Neural progenitor cell (in vitro differentiated cells): ENCODE data around the gene DBNDD1. TPM values are rescaled to one million over a fixed set of nuclear protein-coding genes. Genes with fewer than 3 reads are reported as not detected.

Experiments used
- DNase-seq: peaks from one replicate; pipeline ENCODE4 v3.0.0-alpha.2; 2016; ENCODE audit warnings: low spot score
- H2AFZ ChIP-seq: fragments of 200-600 bp; sonication (generic); replicated peaks from 2 replicates; pipeline ENCODE4 v1.6.1; 2016; ENCODE audit warnings: antibody characterized with exemption
- H3F3A ChIP-seq: fragments of 200-600 bp; sonication (generic); 2 replicates; pipeline ENCODE4 v1.6.1; 2016; ENCODE audit warnings: antibody characterized with exemption, low read depth
- H3K27ac ChIP-seq: fragments of 200-600 bp; sonication (generic); 2 replicates; pipeline ENCODE4 v1.5.1; 2016; ENCODE audit warnings: mild to moderate bottlenecking
- H3K27me3 ChIP-seq: fragments of 200-600 bp; sonication (generic); 2 replicates; pipeline ENCODE4 v1.6.1; 2016; ENCODE audit warnings: mild to moderate bottlenecking, moderate library complexity
- H3K36me3 ChIP-seq: fragments of 200-600 bp; sonication (generic); 2 replicates; pipeline ENCODE4 v1.5.1; 2016
- H3K4me1 ChIP-seq: fragments of 200-600 bp; sonication (generic); 2 replicates; pipeline ENCODE4 v1.6.1; 2016; ENCODE audit warnings: mixed run types
- H3K4me2 ChIP-seq: fragments of 200-600 bp; sonication (generic); 2 replicates; pipeline ENCODE4 v1.6.1; 2016
- H3K4me3 ChIP-seq: fragments of 200-600 bp; sonication (generic); 2 replicates; pipeline ENCODE4 v1.5.1; 2016
- H3K79me2 ChIP-seq: fragments of 200-600 bp; sonication (generic); 2 replicates; pipeline ENCODE4 v1.6.1; 2016; ENCODE audit warnings: low read depth
- H3K9ac ChIP-seq: fragments of 200-600 bp; sonication (generic); 2 replicates; pipeline ENCODE4 v1.6.1; 2016
- H3K9me3 ChIP-seq: fragments of 200-600 bp; sonication (generic); 2 replicates; pipeline ENCODE4 v1.5.1; 2016; ENCODE audit warnings: low read depth
- H4K20me1 ChIP-seq: fragments of 200-600 bp; sonication (generic); 2 replicates; pipeline ENCODE4 v1.6.1; 2016; ENCODE audit warnings: low read depth
- H3K27ac Mint-ChIP-seq: 3 replicates; pipeline ENCODE4 v1.8.0; 2021; ENCODE audit warnings: mixed read lengths
- H3K27me3 Mint-ChIP-seq: 2 replicates; pipeline ENCODE4 v1.8.0; 2022; ENCODE audit warnings: low read depth, mild to moderate bottlenecking, inconsistent platforms, moderate library complexity, mixed read lengths; ENCODE audit not compliant: insufficient read depth
- H3K36me3 Mint-ChIP-seq: 3 replicates; pipeline ENCODE4 v1.8.0; 2021; ENCODE audit warnings: mixed read lengths
- H3K4me1 Mint-ChIP-seq: 3 replicates; pipeline ENCODE4 v1.8.0; 2021; ENCODE audit warnings: mixed read lengths
- H3K4me3 Mint-ChIP-seq: 3 replicates; pipeline ENCODE4 v1.8.0; 2021; ENCODE audit warnings: mild to moderate bottlenecking, moderate library complexity, mixed read lengths
- H3K9me3 Mint-ChIP-seq: 3 replicates; pipeline ENCODE4 v1.8.0; 2020; ENCODE audit warnings: mixed read lengths
- EZH2 ChIP-seq: fragments of 200-600 bp; sonication (generic); IDR thresholded peaks from 2 replicates; pipeline ENCODE4 v1.6.1; 2017; ENCODE audit warnings: antibody characterized with exemption, mild to moderate bottlenecking, moderate library complexity
- EZH2phosphoT487 ChIP-seq: fragments of 200-600 bp; sonication (generic); IDR thresholded peaks from 2 replicates; pipeline ENCODE4 v1.6.1; 2017; ENCODE audit warnings: antibody characterized with exemption
- total RNA-seq: library from RNA; depleted of rRNA; stranded (reverse); fragments of >200 nt; gene quantifications from 2 replicates; pipeline ENCODE4 v1.2.3, GENCODE V29; 2015; ENCODE audit warnings: low replicate concordance
- TF ChIP-seq, protein P1 (sequence below): fragments of 200-600 bp; sonication (generic); IDR thresholded peaks from 2 replicates; pipeline ENCODE4 v1.5.1; 2017; ENCODE audit warnings: antibody characterized with exemption, mild to moderate bottlenecking

The DBNDD1 gene
- total RNA-seq, 1 donor from 2014 or later = 5.2 TPM

DNA sequence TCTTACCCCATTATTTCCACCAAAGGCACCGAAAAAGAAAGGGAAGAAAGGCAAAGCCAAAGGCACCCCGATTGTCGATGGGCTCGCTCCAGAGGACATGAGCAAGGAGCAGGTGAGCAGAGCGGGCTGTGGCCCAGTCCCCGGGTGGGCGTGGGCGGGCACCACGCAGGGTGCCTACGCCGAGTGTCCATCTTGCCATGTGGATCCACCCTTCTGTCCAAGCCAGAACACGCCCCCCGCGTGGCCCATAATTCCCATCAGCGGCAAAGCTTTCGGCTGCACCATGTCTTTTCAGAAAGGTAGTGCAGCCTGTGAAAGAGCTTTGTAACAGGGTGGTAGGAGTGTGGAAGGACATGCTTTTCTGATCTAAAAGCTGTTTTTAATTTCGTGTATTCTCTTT is 8.4 kb upstream of the DBNDD1 start:
- no peak overlapping the region for H3K4me3 Mint-ChIP-seq
- no peaks in the 10 kb centered on the region for H3K27me3 ChIP-seq
- H3K9ac ChIP-seq = no peak overlapping the region
- H3K36me3 Mint-ChIP-seq = peaks cover 8% of the 10 kb centered on the region
- DNase-seq = no peak
- peaks cover 10% of the 10 kb centered on the region for H3K4me1 ChIP-seq
- H3K9me3 Mint-ChIP-seq = peaks cover 6% of the 10 kb centered on the region
- no peaks in the 10 kb centered on the region for H3K79me2 ChIP-seq
- H3K9me3 ChIP-seq = no peaks in the 10 kb centered on the region
- peaks cover 13% of the 10 kb centered on the region for H3K4me1 Mint-ChIP-seq
- no peak overlapping the region for H2AFZ ChIP-seq
- no peak overlapping the region for H3K4me3 ChIP-seq
- no peak overlapping the region for H3K4me2 ChIP-seq
- no peak overlapping the region for H3K27ac ChIP-seq
- H3K27me3 Mint-ChIP-seq = peaks cover 16% of the 10 kb centered on the region
- no peak overlapping the region for H3K27ac Mint-ChIP-seq
- no peak for TF ChIP-seq EZH2
- TF ChIP-seq, protein P1, sequence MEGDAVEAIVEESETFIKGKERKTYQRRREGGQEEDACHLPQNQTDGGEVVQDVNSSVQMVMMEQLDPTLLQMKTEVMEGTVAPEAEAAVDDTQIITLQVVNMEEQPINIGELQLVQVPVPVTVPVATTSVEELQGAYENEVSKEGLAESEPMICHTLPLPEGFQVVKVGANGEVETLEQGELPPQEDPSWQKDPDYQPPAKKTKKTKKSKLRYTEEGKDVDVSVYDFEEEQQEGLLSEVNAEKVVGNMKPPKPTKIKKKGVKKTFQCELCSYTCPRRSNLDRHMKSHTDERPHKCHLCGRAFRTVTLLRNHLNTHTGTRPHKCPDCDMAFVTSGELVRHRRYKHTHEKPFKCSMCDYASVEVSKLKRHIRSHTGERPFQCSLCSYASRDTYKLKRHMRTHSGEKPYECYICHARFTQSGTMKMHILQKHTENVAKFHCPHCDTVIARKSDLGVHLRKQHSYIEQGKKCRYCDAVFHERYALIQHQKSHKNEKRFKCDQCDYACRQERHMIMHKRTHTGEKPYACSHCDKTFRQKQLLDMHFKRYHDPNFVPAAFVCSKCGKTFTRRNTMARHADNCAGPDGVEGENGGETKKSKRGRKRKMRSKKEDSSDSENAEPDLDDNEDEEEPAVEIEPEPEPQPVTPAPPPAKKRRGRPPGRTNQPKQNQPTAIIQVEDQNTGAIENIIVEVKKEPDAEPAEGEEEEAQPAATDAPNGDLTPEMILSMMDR = no peak
- TF ChIP-seq EZH2phosphoT487 = no peak
- H4K20me1 ChIP-seq = peaks cover 5% of the 10 kb centered on the region
- H3F3A ChIP-seq = peaks cover 29% of the 10 kb centered on the region
- no peaks in the 10 kb centered on the region for H3K36me3 ChIP-seq

DNA sequence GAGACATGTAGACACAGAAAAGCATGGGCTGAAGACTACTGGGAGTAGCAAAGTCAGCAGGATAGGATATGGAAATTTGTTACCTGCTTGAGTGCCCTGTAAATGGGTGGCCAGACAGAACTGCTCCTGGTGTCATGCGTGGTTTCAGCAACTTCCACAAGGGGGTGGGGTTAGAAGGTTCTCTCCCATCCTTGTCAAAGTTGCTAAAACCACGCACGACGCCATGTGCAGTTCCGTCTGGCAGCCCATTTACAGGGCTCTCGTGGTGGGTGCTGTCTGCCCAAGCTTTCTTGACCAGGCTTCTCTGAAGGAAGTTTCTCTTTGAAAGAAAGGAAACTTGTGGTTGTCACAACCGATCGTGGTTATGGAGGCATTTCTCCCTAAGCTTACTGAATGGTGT is 6.9 kb upstream of the DBNDD1 start:
- Mint-ChIP-seq H3K4me1 (peaks cover 20% of the 10 kb centered on the region), H3K36me3 (no peaks in the 10 kb centered on the region)

DNA sequence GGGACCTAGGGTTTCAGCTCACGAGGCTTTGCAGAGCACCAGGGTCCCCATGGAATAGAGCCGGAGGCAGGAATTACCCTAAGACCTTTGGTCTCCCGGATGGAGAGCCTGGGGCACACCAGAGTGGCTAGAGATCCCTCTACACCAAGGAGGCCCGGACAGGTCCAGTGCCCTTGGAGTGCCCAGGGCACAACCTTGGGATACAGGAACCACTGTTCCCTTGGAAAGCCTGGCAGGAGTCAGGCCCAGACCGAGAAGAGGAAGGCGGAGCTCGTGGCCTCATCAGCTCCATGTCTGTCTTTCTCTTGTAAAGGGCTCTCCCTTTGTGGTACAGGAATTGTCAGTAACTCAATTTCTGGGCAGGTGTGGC is 3.8 kb upstream of the DBNDD1 start:
- no peaks in the 10 kb centered on the region for H3K9me3 ChIP-seq
- H2AFZ ChIP-seq = no peak overlapping the region
- TF ChIP-seq EZH2phosphoT487 (no peak), EZH2 (no peak)
- TF ChIP-seq, protein P1 = no peak
- H3K4me2 ChIP-seq = no peak overlapping the region
- H3K36me3 Mint-ChIP-seq = no peaks in the 10 kb centered on the region
- H3K4me3 Mint-ChIP-seq = no peak overlapping the region
- H3K27ac ChIP-seq = no peak overlapping the region
- peak overlapping the region; percentile 11 for H3K4me3 ChIP-seq
- no peak overlapping the region for H3K27ac Mint-ChIP-seq
- no peaks in the 10 kb centered on the region for H3K9me3 Mint-ChIP-seq
- peaks cover 28% of the 10 kb centered on the region for H3F3A ChIP-seq
- no peaks in the 10 kb centered on the region for H3K36me3 ChIP-seq
- no peaks in the 10 kb centered on the region for H3K79me2 ChIP-seq
- peaks cover 25% of the 10 kb centered on the region for H3K27me3 ChIP-seq
- H3K9ac ChIP-seq = no peak overlapping the region
- peaks cover 17% of the 10 kb centered on the region for H3K4me1 ChIP-seq
- no peak for DNase-seq
- peaks cover 12% of the 10 kb centered on the region for H3K27me3 Mint-ChIP-seq
- peaks cover 22% of the 10 kb centered on the region for H3K4me1 Mint-ChIP-seq
- no peaks in the 10 kb centered on the region for H4K20me1 ChIP-seq

More for the DNA sequence above, 6.9 kb upstream of the DBNDD1 start:
- H3K4me2 ChIP-seq = no peak overlapping the region
- Mint-ChIP-seq H3K9me3 (no peaks in the 10 kb centered on the region), H3K4me3 (no peak overlapping the region), H3K27me3 (peaks cover 2% of the 10 kb centered on the region), H3K27ac (no peak overlapping the region)
- no peaks in the 10 kb centered on the region for H3K9me3 ChIP-seq
- TF ChIP-seq, protein P1 = no peak
- no peak for TF ChIP-seq EZH2
- no peak for TF ChIP-seq EZH2phosphoT487
- no peak overlapping the region for H3K9ac ChIP-seq
- peaks cover 15% of the 10 kb centered on the region for H3K4me1 ChIP-seq
- H4K20me1 ChIP-seq = peaks cover 5% of the 10 kb centered on the region
- no peak overlapping the region for H3K27ac ChIP-seq
- H3K36me3 ChIP-seq = no peaks in the 10 kb centered on the region
- no peak for DNase-seq
- no peak overlapping the region for H3K4me3 ChIP-seq
- no peaks in the 10 kb centered on the region for H3K79me2 ChIP-seq
- H2AFZ ChIP-seq = no peak overlapping the region
- peaks cover 24% of the 10 kb centered on the region for H3F3A ChIP-seq
- peaks cover under 1% of the 10 kb centered on the region for H3K27me3 ChIP-seq
